Measurements from ENCODE around the gene NQO1. TPM values are rescaled to one million over a fixed set of nuclear protein-coding genes. Genes with fewer than 3 reads are reported as not detected.

NQO1 gene
- total and polyA plus RNA-seq, 3 donors from 2014 or later: 6.6 to 13.5 (median 10.1) TPM

- no peak for TF ChIP-seq POLR2A (IDR thresholded peaks at IDR 0.05)
- TF ChIP-seq CTCF (IDR thresholded peaks at IDR 0.05): no peak
- Histone ChIP-seq H3K36me3 (ENCODE audit: low read depth, missing control alignments) (no peaks in the 10 kb centered on the region), H3K9me3 (no peaks in the 10 kb centered on the region), H3K4me1 (no peaks in the 10 kb centered on the region), H3K4me3 (no peak overlapping the region), H3K27me3 (no peaks in the 10 kb centered on the region), H3K27ac (no peak overlapping the region)
- DNase-seq: no peak
- 86 to 87% methylated on average over 3 of the region's 3 CpGs for WGBS, 2 donors
- intact Hi-C loops (cut with DNase I; ENCODE audit: low total_unique reads): no loop called here
Measured at GRCh38 chr16:69698404-69698803, 28.0 kb downstream of the NQO1 start.

GRCh38 chr16:69693916-69694315, 32.4 kb downstream of the NQO1 start:
- TF ChIP-seq CTCF (IDR thresholded peaks at IDR 0.05) (no peak), POLR2A (IDR thresholded peaks at IDR 0.05) (no peak)
- no peaks in the 10 kb centered on the region for H3K9me3 ChIP-seq
- H3K36me3 ChIP-seq (ENCODE audit: low read depth, missing control alignments): no peaks in the 10 kb centered on the region
- 95 to 97% methylated on average over 2 of the region's 2 CpGs for WGBS, 2 donors
- H3K4me1 ChIP-seq: no peaks in the 10 kb centered on the region
- H3K27me3 ChIP-seq: no peaks in the 10 kb centered on the region
- no peak overlapping the region for H3K27ac ChIP-seq
- intact Hi-C loops (cut with DNase I; ENCODE audit: low total_unique reads): no loop called here
- DNase-seq: no peak
- no peak overlapping the region for H3K4me3 ChIP-seq

DNA sequence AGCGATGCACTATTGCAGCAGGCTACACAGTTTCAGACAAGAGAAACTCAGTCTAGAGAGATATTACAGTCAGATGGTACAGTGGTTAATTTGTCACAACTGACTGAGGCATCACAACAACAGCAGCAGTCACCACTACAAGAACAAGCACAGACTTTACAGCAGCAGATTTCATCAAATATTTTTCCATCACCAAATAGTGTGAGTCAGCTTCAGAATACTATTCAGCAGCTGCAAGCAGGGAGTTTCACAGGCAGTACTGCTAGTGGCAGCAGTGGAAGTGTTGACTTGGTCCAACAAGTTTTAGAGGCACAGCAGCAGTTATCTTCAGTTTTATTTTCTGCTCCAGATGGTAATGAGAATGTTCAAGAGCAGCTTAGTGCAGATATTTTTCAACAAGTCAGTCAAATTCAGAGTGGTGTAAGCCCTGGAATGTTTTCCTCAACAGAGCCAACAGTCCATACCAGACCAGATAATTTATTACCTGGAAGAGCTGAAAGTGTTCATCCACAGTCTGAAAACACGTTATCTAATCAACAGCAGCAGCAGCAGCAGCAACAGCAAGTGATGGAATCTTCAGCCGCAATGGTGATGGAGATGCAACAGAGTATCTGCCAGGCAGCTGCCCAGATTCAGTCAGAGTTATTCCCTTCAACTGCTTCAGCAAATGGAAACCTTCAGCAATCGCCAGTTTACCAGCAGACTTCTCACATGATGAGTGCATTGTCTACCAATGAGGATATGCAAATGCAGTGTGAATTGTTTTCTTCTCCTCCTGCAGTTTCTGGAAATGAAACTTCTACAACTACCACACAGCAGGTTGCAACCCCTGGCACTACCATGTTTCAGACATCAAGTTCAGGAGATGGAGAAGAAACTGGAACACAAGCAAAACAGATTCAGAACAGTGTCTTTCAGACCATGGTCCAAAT, 34.1 kb downstream of the NQO1 start:
- H3K4me1 ChIP-seq: no peaks in the 10 kb centered on the region
- DNase-seq: no peak
- no peaks in the 10 kb centered on the region for H3K36me3 ChIP-seq (ENCODE audit: low read depth, missing control alignments)
- no peaks in the 10 kb centered on the region for H3K27me3 ChIP-seq
- WGBS, 2 donors: 63 to 68% methylated on average over 4 of the region's 4 CpGs
- intact Hi-C loops (cut with DNase I; ENCODE audit: low total_unique reads): no loop called here
- H3K9me3 ChIP-seq: no peaks in the 10 kb centered on the region
- H3K4me3 ChIP-seq: no peak overlapping the region
- no peak for TF ChIP-seq CTCF (IDR thresholded peaks at IDR 0.05)
- TF ChIP-seq POLR2A (IDR thresholded peaks at IDR 0.05): no peak
- H3K27ac ChIP-seq: no peak overlapping the region

DNA sequence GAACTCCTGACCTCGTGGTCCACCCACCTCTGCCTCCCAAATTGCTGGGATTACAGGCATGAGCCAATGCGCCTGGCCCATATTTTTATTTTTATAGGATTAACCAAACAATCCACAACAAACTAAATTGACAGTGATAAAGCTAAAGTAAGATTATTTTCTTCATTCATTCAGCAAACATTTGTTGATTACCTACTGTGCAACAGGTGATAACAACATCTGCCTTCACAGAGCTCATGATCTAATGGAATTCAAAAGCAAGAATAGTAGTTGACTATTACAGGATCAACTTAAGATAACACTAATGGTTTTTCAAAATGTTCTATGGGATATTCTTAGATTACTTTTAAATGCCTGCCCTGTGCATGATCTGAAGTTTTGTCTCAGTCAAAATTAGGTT, 37.8 kb downstream of the NQO1 start:
- TF ChIP-seq CTCF (IDR thresholded peaks at IDR 0.05) (no peak), POLR2A (IDR thresholded peaks at IDR 0.05) (no peak)
- no peaks in the 10 kb centered on the region for H3K27me3 ChIP-seq
- H3K36me3 ChIP-seq (ENCODE audit: low read depth, missing control alignments): no peaks in the 10 kb centered on the region
- no peak overlapping the region for H3K4me3 ChIP-seq
- intact Hi-C loops (cut with DNase I; ENCODE audit: low total_unique reads): no loop called here
- 96 to 100% methylated on average over 2 of the region's 2 CpGs for WGBS, 2 donors
- DNase-seq: no peak
- no peaks in the 10 kb centered on the region for H3K4me1 ChIP-seq
- no peaks in the 10 kb centered on the region for H3K9me3 ChIP-seq
- H3K27ac ChIP-seq: no peak overlapping the region

- Histone ChIP-seq H3K4me1 (no peaks in the 10 kb centered on the region), H3K27me3 (no peaks in the 10 kb centered on the region), H3K9me3 (no peaks in the 10 kb centered on the region), H3K36me3 (ENCODE audit: low read depth, missing control alignments) (no peaks in the 10 kb centered on the region), H3K27ac (no peak overlapping the region), H3K4me3 (no peak overlapping the region)
- TF ChIP-seq POLR2A (IDR thresholded peaks at IDR 0.05): no peak
- no peak for TF ChIP-seq CTCF (IDR thresholded peaks at IDR 0.05)
- intact Hi-C loops (cut with DNase I; ENCODE audit: low total_unique reads): no loop called here
- DNase-seq: no peak
Measured at GRCh38 chr16:69680358-69680757, 46.0 kb downstream of the NQO1 start.

All from testis (tissue), 3 donors.